H9 (cell line): ENCODE data around the gene PDE6D. TPM values are rescaled to one million over a fixed set of nuclear protein-coding genes. Genes with fewer than 3 reads are reported as not detected.

ENCODE experiments used
- DNase-seq: peaks from one replicate; pipeline ENCODE4 v3.0.0-alpha.2; 2017
- H2AFZ ChIP-seq: one replicate; pipeline ENCODE4 v1.6.1; 2013; ENCODE audit warnings: mild to moderate bottlenecking, low read length, control low read depth, moderate library complexity
- H2AK5ac ChIP-seq: 2 replicates; pipeline ENCODE4 v1.6.1; 2013; ENCODE audit warnings: low read length, control low read depth, mixed read lengths; ENCODE audit not compliant: insufficient read length
- H2BK120ac ChIP-seq: one replicate; pipeline ENCODE4 v1.6.1; 2013; ENCODE audit warnings: low read depth, mild to moderate bottlenecking, low read length, control low read depth, inconsistent platforms; ENCODE audit not compliant: poor library complexity, severe bottlenecking
- H2BK12ac ChIP-seq: 2 replicates; pipeline ENCODE4 v1.6.1; 2013; ENCODE audit warnings: low read length, control low read depth, mixed read lengths, low read depth; ENCODE audit not compliant: insufficient read length
- H2BK15ac ChIP-seq: 2 replicates; pipeline ENCODE4 v1.6.1; 2013; ENCODE audit warnings: low read depth, low read length, control low read depth
- H2BK20ac ChIP-seq: one replicate; pipeline ENCODE4 v1.6.1; 2013; ENCODE audit warnings: low read depth, mild to moderate bottlenecking, low read length, control low read depth, inconsistent platforms; ENCODE audit not compliant: poor library complexity, severe bottlenecking
- H2BK5ac ChIP-seq: 2 replicates; pipeline ENCODE4 v1.6.1; 2013; ENCODE audit warnings: low read length, control low read depth, mixed read lengths; ENCODE audit not compliant: insufficient read length
- H3K14ac ChIP-seq: 2 replicates; pipeline ENCODE4 v1.6.1; 2013; ENCODE audit warnings: low read length, control low read depth; ENCODE audit not compliant: insufficient read depth
- H3K18ac ChIP-seq: 2 replicates; pipeline ENCODE4 v1.6.1; 2013; ENCODE audit warnings: low read depth, mild to moderate bottlenecking, mixed read lengths, low read length, control low read depth; ENCODE audit not compliant: insufficient read length
- H3K23ac ChIP-seq: 2 replicates; pipeline ENCODE4 v1.6.1; 2013; ENCODE audit warnings: low read length, control low read depth, mixed read lengths, low read depth; ENCODE audit not compliant: insufficient read length
- H3K23me2 ChIP-seq: 2 replicates; pipeline ENCODE4 v1.6.1; 2013; ENCODE audit warnings: low read depth, mild to moderate bottlenecking, mixed read lengths, low read length, control low read depth; ENCODE audit not compliant: insufficient read length, poor library complexity, severe bottlenecking
- H3K27ac ChIP-seq: 2 replicates; pipeline ENCODE4 v1.5.1; 2013; ENCODE audit warnings: low read length, control low read depth, mixed read lengths, low read depth; ENCODE audit not compliant: insufficient read length
- H3K27me3 ChIP-seq: 2 replicates; pipeline ENCODE4 v1.6.1; 2013; ENCODE audit warnings: low read length, control low read depth, inconsistent platforms; ENCODE audit not compliant: insufficient read depth
- H3K4ac ChIP-seq: 2 replicates; pipeline ENCODE4 v1.6.1; 2013; ENCODE audit warnings: low read depth, mild to moderate bottlenecking, control low read depth, inconsistent platforms, low read length, moderate library complexity
- H3K4me1 ChIP-seq: 2 replicates; pipeline ENCODE4 v1.6.1; 2013; ENCODE audit warnings: low read length, control low read depth, inconsistent platforms; ENCODE audit not compliant: insufficient read depth
- H3K4me2 ChIP-seq: 2 replicates; pipeline ENCODE4 v1.6.1; 2013; ENCODE audit warnings: low read length, control low read depth, mixed read lengths; ENCODE audit not compliant: insufficient read length, insufficient read depth
- H3K56ac ChIP-seq: 2 replicates; pipeline ENCODE4 v1.6.1; 2013; ENCODE audit warnings: low read depth, mild to moderate bottlenecking, mixed read lengths, low read length, control low read depth; ENCODE audit not compliant: insufficient read length
- H3K79me1 ChIP-seq: 2 replicates; pipeline ENCODE4 v1.6.1; 2013; ENCODE audit warnings: low read depth, mild to moderate bottlenecking, moderate library complexity, low read length, control low read depth, inconsistent platforms; ENCODE audit not compliant: insufficient read depth, poor library complexity, severe bottlenecking
- H3K79me2 ChIP-seq: 2 replicates; pipeline ENCODE4 v1.6.1; 2013; ENCODE audit warnings: low read length, control low read depth, inconsistent platforms; ENCODE audit not compliant: insufficient read depth
- H3K9ac ChIP-seq: 2 replicates; pipeline ENCODE4 v1.6.1; 2013; ENCODE audit warnings: low read length, control low read depth, mixed read lengths; ENCODE audit not compliant: insufficient read length; ENCODE audit errors: extremely low read depth
- H3K9me3 ChIP-seq: one replicate; pipeline ENCODE4 v1.6.1; 2013; ENCODE audit warnings: low read depth, low read length, inconsistent platforms; ENCODE audit not compliant: control insufficient read depth
- H3T11ph ChIP-seq: one replicate; pipeline ENCODE4 v1.6.1; 2013; ENCODE audit warnings: mild to moderate bottlenecking, low read length, control low read depth, inconsistent platforms
- H4K20me1 ChIP-seq: one replicate; pipeline ENCODE4 v1.6.1; 2013; ENCODE audit not compliant: control insufficient read depth, insufficient read length, insufficient read depth
- H4K5ac ChIP-seq: 2 replicates; pipeline ENCODE4 v1.6.1; 2013; ENCODE audit warnings: low read depth, mild to moderate bottlenecking, mixed read lengths, low read length, control low read depth; ENCODE audit not compliant: insufficient read length
- H4K8ac ChIP-seq: replicated peaks from 2 replicates; pipeline ENCODE4 v1.6.1; 2013; ENCODE audit warnings: low read length, control low read depth, mixed read lengths, low read depth; ENCODE audit not compliant: insufficient read length
- H4K91ac ChIP-seq: 2 replicates; pipeline ENCODE4 v1.6.1; 2013; ENCODE audit warnings: low read depth, mild to moderate bottlenecking, moderate library complexity, mixed read lengths, low read length, control low read depth; ENCODE audit not compliant: insufficient read length
- H3K27ac Mint-ChIP-seq, 3 experiments: 2 replicates in 2 of 3; 3 replicates in 1 of 3; pipeline ENCODE4 v1.8.0; 2020 to 2021; ENCODE audit warnings: mixed read lengths in 3 of 3, mild to moderate bottlenecking in 1 of 3, moderate library complexity in 1 of 3
- H3K27me3 Mint-ChIP-seq: 2 replicates; pipeline ENCODE4 v1.8.0; 2021; ENCODE audit warnings: low read depth, mild to moderate bottlenecking, moderate library complexity, mixed read lengths
- H3K36me3 Mint-ChIP-seq, 3 experiments: 2 replicates in 2 of 3; 3 replicates in 1 of 3; pipeline ENCODE4 v1.8.0; 2020 to 2021; ENCODE audit warnings: low read depth in 3 of 3, mixed read lengths in 3 of 3; ENCODE audit not compliant: insufficient read depth in 1 of 3
- H3K4me1 Mint-ChIP-seq, 2 experiments: 2 replicates each; pipeline ENCODE4 v1.8.0; 2020; ENCODE audit warnings: mixed read lengths in 2 of 2
- H3K4me3 Mint-ChIP-seq, 2 experiments: 2 replicates in 1 of 2; 3 replicates in 1 of 2; pipeline ENCODE4 v1.8.0; 2020 to 2021; ENCODE audit warnings: mild to moderate bottlenecking in 2 of 2, mixed read lengths in 2 of 2, moderate library complexity in 1 of 2
- H3K9me3 Mint-ChIP-seq, 2 experiments: 2 replicates in 1 of 2; 3 replicates in 1 of 2; pipeline ENCODE4 v1.8.0; 2020; ENCODE audit warnings: mild to moderate bottlenecking in 2 of 2, mixed read lengths in 2 of 2, moderate library complexity in 1 of 2
- WGBS: extraction: QIAGEN DNeasy Blood & Tissue Kit; methylation state at CpG from one replicate; pipeline ENCODE4 v1.1.7; 2013; ENCODE audit warnings: missing lambda C conversion rate, low lambda C conversion rate, mixed read lengths; ENCODE audit not compliant: insufficient read length; ENCODE audit errors: extremely low coverage; 5-methylcytosine and 5-hydroxymethylcytosine counted together
- total RNA-seq: library from RNA; stranded (reverse); gene quantifications from 2 replicates; pipeline ENCODE4 v1.2.1, GENCODE V29; 2021
- TF ChIP-seq, protein P1 (sequence below): fragments of 200-600 bp; sonication (generic); conservative IDR thresholded peaks from 3 replicates; pipeline ENCODE4 v1.8.0; 2021; ENCODE audit warnings: antibody characterized with exemption, mild to moderate bottlenecking

The PDE6D gene
- total RNA-seq, 1 experiment from 2014 or later, result 33.7 TPM

- Histone ChIP-seq H3K18ac (no peak overlapping the region), H3K23me2 (peaks cover 5% of the 10 kb centered on the region), H4K8ac (no peak overlapping the region), H4K20me1 (no peaks in the 10 kb centered on the region), H3T11ph (no peak overlapping the region), H2BK20ac (no peak overlapping the region), H3K9me3 (no peaks in the 10 kb centered on the region), H4K5ac (no peak overlapping the region), H3K27ac (no peak overlapping the region), H2AK5ac (no peak overlapping the region), H2AFZ (no peak overlapping the region), H3K4me1 (no peaks in the 10 kb centered on the region), H3K27me3 (no peaks in the 10 kb centered on the region), H3K79me1 (no peaks in the 10 kb centered on the region), H2BK15ac (no peak overlapping the region), H3K23ac (no peak overlapping the region), H4K91ac (no peak overlapping the region), H3K4ac (no peak overlapping the region), H3K4me2 (peak overlapping the region; percentile 96), H3K56ac (no peak overlapping the region), H3K9ac (no peak overlapping the region), H3K14ac (no peak overlapping the region), H2BK12ac (no peak overlapping the region), H3K79me2 (no peaks in the 10 kb centered on the region), H2BK120ac (no peak overlapping the region), H2BK5ac (no peak overlapping the region)
- no peaks in the 10 kb centered on the region for H3K9me3 Mint-ChIP-seq
- no peaks in the 10 kb centered on the region for H3K36me3 Mint-ChIP-seq
- peaks cover 4% of the 10 kb centered on the region; the same call in 1 of the 2 replicates for H3K27me3 Mint-ChIP-seq
- DNase-seq, result peak; percentile 59
- H3K4me1 Mint-ChIP-seq, result peaks cover 18 to 29% of the 10 kb centered on the region in 2 experiments
- TF ChIP-seq, protein P1, sequence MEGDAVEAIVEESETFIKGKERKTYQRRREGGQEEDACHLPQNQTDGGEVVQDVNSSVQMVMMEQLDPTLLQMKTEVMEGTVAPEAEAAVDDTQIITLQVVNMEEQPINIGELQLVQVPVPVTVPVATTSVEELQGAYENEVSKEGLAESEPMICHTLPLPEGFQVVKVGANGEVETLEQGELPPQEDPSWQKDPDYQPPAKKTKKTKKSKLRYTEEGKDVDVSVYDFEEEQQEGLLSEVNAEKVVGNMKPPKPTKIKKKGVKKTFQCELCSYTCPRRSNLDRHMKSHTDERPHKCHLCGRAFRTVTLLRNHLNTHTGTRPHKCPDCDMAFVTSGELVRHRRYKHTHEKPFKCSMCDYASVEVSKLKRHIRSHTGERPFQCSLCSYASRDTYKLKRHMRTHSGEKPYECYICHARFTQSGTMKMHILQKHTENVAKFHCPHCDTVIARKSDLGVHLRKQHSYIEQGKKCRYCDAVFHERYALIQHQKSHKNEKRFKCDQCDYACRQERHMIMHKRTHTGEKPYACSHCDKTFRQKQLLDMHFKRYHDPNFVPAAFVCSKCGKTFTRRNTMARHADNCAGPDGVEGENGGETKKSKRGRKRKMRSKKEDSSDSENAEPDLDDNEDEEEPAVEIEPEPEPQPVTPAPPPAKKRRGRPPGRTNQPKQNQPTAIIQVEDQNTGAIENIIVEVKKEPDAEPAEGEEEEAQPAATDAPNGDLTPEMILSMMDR, result no peak
- WGBS, result no CpG with 5 or more reads among the region's 51 CpGs
- H3K27ac Mint-ChIP-seq, result no peak overlapping the region
- peak overlapping the region; percentile 94 to 97 for H3K4me3 Mint-ChIP-seq
Measured at GRCh38 chr2:231780123-231780908, 766 bp downstream of the PDE6D start.
